NCI-H524 (cell line): ENCODE data around the gene C15orf61.

Experiments
- DNase-seq, 2 experiments: peaks; one replicate each; lab custom pipeline; 2025; lab: John Stamatoyannopoulos, UW

C15orf61 gene

DNA sequence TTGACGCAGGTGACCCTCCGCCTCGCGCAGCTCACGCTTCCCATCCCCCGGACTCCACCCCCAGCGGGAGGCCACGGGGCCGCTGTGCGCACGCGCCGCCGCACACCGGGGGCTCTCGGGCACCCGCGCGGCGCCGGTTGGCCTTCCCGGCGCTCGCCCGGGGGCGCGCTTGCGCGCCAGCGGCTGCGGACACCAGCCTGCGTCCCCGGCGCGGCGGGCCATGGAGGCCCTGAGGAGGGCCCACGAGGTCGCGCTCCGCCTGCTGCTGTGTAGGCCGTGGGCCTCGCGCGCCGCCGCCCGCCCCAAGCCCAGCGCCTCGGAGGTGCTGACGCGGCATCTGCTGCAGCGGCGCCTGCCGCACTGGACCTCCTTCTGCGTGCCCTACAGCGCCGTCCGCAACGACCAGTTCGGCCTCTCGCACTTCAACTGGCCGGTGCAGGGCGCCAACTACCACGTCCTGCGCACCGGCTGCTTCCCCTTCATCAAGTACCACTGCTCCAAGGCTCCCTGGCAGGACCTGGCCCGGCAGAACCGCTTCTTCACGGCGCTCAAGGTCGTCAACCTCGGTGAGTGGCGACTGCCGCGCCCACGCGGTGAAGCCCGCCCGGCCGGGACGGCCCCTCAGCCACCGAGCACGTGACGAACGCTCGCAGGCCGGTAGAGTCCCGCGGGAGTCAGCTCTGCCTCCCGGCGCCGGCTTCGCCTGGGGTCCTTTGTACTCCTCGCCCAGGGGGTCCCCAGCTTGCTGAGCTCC lies at the start of gene C15orf61:
Gene C15orf61 (plus strand): TSS at position 103 of the 754 bp plus-strand sequence. CDS start 118 bp downstream, at position 221.
- DNase-seq, result peak; percentile 71 to 89

DNA sequence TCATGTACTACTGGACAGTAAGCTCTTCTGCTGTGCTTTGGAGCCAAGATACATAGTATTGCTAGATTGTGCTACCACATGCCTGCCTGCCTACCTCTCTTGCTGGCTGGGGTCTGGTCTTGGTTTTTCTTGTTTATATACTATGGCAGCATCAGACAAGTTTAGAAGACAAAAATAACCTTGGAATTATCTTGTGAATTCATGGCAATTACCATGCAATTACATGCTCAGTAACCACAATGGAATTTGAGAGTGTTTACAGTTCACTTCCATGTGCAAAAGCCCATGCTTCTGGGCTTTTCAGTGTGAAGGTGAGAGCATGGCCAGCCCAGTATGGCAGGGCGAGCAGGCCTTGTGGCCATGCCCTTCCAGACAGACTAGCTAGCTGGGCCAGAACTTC lies 48.0 kb upstream of the C15orf61 start:
- DNase-seq, result no peak

DNA sequence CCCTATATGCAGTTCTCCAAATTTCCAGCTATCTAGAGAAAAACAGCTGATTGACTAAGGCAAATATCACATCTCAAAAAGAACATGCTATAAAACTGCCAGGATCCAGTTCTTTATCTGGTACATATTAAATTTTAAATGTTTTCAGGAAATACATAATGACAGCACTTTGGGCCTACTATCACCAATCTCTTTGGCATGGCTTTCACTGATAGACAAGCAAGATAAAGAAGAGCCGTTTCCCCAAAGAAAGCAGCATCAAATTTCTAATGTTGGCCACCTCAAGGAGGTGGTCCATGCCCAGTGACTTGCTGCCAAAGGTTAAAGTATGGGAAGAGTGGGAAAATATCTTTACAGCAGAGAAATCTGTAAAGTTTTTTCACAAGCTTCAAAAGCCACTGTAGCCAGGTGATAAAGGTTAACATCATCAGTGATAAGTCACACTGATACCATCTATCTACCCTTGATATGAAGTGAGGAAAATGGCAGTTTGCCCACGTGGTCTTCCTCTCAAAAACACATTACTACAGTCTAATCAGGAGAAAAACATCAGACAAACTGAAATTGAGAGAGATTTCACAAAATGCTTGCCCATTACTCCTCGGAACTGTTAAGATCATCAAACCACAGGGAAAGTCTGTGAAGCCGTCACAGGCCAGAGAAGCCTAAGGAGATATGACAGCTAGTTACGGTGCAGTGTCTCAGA lies 46.4 kb upstream of the C15orf61 start:
- DNase-seq, result no peak

DNA sequence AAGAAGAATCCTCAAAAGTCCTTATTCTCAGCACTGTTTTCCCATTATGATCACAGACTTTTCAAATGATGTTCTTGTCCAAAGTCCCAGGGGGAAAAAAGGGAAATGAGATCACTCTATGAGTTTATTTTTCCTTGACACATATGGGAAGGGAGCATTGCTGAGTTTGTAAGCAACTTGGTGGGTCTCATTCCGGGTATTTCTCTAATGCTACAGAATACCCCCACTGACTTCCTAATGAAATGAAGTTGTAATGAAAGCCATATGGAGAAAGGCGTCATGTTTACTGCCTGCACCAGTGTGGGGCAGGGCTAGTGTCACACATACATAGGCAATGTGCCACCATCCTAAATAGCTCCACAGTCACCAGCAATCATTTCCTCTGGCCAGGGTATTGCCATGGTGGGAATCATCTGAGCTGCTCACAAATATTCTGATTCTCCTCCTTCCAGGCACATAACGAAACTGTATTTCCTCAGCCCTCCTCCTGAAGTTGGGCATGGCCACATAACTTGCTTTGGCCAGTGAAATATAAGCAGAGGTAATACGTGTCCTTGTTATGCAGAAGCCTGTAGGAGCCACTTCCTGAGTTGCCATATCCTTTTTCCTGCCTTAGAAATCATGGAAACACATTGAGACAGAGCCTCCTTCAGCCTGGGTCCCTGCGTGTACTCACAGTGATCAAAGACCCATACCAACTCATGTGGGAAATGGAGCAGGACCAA lies 41.0 kb upstream of the C15orf61 start:
- DNase-seq, result no peak

DNA sequence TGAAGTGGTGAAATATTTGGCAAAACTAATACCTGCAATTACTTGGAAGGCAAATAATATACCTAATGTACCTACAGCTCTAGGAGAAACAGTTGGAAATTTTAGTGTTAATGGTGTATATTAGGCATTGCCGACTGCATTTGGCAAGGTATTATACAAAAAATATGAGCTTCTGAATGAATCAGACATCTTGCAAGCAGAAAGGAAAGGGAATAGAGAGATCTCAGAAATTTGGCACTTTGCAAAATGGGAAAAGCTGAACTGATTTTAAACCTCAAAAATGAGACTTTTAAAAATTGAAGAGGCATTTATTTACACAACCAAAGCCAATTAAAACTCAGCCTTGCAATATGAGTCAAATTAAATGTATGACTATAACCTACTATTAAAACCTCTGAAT lies 40.2 kb upstream of the C15orf61 start:
- no peak for DNase-seq

DNA sequence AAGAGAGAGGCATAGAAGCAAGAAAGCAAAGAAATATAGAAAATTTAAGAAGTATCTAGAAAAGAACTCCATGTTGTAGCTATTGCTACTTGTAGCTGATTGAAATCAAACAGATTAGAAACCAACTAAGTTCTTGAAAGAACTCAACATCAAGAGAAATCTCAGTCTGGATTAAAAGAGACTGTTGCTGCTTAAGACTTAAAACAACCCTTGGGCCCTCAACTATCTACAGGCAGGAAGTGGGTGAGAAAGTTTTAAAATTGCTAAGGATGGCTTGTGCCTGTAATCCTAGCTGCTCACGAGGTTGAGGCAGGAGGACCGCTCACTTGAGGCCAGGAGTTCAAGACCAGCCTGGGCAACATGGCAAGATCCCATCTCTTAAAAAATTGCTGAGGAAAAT lies 39.3 kb upstream of the C15orf61 start:
- no peak for DNase-seq

DNA sequence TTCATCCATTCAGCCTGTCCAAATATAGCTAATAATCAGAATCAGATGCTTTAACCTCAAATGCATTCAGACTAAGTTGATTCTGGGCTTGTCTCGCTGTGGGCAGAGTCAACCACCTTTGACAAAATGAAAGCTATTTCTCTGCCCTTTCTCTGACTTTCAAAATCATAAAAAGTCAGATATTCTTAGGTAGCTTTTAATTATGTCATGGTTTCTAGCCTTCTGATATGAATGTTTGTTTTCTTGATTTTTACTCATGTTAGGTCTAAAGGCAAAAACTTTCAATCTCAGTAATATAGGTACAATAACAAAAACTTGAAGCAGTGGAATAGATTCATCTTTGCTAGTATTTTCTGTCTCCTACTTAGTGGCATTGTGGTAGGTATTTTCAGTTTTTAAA lies 25.3 kb upstream of the C15orf61 start:
- DNase-seq, result no peak

DNA sequence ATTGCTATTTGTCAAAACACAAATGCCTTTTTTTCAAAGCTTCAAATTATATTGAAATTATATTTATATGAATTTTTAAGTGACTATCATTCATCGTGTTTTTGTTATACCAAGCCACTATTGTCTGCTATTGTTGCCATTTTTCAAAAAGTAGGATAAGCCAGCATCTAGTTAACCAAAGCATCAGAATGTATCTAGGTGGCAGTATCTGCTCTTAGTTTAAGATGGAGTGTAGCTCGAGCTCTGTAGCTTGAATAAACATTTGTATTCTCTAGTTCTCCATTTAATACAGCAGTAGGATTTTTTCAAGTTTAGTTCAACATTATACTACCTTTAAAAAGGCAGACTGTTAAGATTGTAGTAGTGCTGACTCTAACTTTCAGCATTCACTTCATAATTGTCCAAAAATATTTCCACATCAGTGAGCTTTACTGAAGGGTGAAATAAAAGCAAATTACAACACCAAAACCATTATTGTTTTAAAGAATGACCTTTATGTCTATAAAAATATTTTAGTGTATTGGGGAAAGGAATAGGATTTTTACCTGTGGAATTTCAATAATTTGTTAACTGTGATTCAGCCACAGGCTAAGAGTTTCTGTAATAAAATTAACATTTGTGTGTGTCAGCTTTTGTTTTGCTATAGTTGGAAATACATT lies 19.6 kb upstream of the C15orf61 start:
- peak in 1 of 2 experiments; percentile 35 for DNase-seq

DNA sequence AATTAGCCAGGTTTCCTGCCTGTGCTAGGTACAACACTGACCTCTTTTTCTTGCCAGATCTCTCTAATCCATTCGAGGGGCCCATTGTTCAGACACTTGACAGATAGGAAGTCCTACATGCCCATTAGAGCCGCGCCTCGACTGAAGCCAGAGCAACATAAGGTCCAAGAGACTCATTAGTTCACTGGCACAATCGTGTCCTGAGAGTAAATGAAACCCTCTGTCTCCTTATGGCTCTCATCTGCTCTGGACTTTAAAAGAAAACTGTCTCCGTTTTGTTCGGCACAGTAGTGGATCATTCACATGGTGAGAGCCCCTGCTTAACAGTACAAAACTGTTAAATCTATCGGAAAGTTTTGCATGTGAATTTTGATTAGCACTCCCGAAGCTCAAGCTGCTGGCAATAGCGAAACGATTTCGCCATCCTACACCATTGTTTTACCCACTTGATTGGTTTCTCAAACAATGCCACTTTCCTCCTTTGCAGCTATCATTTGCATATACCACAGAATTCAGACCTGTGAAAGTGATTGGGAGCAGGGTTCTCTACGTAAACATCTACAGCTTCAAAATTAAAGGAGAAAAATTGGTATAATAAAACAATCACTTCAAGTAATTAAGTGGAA lies 19.0 kb upstream of the C15orf61 start:
- DNase-seq, result peak; percentile 94 to 97

DNA sequence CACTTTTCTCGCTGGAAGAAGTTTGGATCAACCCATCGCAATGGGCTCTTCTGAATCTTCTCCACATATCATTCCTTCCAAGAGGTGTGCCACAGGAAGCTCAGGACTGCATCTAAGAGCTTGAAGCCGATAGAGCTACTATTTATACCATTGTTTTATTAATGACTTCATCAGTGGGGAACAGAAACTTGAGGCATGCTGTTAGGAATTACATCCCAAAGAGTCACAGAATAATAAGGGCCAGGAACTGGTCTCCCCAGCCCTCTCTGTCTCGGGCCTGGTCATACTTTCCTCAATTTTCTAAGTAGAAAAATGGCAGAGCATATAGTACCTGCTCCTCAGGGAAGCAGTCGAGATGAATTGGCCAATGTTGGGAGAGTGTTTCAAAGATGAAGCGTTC lies 16.9 kb upstream of the C15orf61 start:
- DNase-seq, result no peak

DNA sequence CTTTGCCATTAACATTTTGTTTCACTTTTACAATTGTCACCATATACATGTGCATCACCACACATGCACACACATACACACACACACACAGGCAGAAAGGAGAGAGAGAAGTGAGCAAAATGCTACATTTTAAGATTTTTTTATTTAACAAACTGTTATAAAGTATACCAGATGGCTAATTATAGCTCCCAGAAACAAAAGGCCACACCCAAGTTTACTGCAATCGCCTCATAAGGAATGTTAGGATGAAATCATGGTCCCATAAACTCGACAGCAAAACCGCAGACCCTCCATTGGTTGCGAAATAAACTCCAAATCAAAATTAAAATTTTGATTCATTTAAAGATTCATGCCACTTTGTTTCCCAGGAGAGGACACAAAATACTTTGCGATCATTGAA lies 16.1 kb upstream of the C15orf61 start:
- no peak for DNase-seq

DNA sequence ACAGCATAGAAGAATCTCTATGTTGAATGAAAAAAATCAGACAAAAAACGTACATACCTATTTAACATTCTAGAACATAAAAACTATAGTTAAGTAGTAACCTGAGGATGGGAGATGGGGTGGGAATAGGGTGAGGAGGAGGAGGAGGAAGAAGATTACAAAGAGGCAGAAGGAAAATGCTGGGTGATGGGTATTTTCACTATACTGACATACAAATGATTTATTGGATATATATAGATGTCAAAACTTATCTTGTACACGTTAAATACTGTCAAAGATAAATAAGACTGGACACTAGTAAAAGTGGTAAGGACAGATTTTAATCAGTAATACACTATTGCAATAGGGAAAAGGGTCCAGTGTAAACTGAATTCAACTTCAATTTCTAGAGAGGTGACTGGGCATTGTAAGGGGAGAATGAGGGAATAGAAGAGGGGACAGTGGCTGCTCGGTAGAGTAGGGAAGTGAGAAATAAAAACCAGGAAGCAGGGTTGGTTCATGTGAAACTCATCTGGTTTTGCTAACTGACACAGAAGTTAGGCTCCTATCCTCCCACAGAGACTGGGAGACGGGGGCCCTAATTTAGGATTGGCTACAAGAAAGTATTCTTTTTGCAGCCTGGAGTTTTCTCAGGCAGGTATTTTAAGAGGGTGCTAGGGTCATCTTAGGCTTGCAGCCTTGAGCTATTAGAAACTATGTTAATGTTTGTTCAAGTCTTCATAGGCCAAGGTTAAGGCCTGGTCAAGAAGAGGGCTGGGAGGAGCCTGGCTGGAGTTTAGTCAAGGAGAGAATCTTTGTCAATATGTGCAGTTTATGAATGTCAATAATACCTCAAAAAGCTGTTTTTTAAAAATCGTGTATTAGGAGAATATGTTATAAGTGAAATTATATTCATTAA lies 15.0 kb upstream of the C15orf61 start:
- no peak for DNase-seq

DNA sequence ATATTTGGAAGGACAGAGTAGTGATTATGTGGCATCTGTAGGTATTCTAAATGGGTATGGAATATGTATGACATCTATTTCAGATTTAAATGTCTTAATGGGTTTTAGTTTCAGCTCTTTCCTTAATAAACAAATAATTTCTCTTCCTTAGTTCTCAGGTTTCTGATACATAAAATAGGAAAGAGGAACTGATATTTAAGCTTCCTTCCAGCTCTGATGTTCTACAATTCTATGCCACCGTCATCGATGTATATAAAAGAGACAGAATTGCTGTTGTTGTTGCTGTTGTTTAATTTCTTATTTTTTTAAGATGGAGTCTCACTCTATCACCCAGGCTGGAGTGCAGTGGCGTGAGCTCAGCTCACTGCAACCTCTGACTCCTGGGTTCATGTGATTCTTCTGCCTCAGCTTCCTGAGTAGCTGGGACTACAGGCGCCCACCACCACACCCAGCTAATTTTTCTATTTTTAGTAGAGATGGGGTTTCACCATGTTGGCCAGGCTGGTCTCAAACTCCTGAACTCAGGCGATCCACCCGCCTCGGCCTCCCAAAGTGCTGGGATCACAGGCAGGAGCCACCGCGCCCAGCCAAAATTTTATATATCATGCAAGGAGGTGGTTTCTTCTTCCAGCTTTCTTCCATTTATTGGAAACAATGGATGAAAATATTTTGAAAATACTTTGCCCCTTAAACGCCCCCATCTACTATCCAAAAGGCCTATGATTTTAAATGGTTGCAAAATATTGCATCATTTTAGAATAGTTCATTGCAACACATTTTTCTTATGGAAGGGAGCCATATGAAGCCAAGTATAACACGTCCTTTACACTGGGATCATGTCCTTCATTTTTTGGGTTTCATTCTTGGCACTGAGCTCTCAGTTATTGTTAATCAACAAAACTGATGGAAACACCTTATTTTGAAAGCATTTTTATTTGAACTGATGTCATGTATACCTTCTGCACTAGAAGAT lies 13.9 kb upstream of the C15orf61 start:
- DNase-seq, result no peak

DNA sequence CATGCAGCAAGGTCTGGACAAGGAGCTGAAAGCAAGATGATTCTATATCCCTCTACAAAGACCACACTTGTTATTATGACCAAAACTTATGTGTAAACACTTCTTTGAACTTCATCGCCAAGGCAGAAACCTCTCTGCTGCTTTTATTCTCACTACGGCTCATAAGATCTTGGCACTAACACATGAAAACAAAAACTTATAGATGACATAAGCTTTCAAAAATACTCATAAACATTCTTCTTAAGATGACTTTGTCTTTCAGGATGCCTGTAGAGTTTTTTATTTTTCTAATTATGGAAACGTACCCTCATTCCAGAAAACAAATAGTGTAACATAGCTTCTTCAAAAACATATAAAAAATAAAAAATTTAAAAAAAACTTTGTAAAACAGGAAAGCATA lies 12.5 kb upstream of the C15orf61 start:
- no peak for DNase-seq

DNA sequence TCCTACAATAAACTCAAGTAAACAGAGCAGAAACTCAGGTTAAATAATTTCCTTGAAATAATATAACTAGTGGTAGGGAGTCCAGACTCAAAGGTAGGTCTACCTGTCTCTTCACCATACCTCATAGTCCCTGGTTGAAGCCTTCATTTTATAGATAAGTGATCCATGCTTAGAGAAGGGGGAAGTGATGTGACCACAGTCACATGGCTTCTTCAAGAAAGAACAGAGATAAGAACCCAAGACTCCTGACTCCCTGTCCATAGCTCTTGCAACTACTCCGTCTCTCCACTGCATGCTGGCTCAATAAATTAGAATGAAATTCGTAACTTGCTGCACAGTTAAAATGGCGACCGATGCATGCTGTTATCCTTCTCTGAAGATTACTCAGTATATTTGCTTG lies 11.0 kb upstream of the C15orf61 start:
- no peak for DNase-seq

DNA sequence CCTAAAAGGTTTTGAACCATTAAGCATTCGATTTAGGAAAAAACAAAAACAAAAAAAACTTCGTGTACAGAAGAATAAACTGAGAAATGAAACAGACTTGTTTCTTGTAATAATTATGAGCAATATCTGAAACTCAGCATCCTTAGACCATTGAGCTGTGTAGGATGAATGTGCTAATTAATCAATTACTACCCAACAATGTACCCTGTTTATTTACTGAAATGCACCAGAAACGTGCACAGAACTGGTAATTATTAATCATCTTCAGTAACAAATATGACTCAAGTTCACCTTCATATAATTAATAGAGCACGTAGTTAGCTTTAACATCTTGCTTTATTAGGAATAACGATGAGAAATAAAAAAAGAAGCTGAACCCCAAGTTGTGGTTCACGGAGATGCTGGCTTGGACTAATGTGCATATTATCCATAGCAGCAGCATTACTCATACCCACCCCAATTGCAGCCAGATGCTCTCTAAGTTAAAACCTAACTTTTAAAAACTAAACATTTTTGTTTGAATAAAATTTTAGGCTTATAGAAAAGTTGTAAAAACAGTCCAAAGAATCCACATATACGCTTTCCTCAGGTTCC lies 10.2 kb upstream of the C15orf61 start:
- DNase-seq, result no peak

DNA sequence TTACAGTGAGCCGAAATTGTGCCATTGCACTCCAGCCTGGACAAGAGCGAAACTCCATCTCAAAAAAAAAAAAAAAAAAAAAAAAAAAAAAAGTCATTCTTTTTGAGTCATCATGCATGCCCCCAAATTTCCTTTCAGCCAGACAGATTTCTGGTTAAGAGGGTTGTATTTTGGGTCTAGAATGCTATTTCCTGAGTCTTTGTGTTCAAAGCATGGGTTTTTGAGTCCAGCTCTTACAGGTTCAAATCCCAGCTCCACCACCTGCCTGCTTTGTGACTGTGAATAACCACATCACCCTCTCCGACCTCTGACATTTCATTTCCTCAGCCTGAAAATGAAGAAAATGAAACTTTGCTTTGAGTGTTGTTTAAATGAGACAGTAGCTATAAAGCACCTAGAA lies 9.3 kb upstream of the C15orf61 start:
- DNase-seq, result no peak

DNA sequence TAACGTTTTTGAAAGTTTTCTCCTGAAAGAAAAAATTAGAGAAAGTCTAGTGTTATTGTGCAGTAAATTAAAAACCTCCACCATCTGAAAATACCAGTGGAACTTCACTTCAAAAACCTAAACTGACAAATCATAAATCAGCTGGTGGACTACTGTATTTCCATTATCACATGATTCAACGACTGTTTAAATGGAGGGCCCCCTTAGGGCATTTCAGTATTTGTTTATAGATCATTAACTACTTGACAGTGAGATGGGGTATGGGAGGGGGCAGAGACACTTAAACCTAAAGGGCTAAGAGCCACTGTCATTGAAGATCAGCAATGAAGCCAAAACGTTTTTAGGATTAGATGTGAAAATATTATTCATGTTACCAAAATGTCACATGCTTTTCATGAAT lies 8.8 kb upstream of the C15orf61 start:
- DNase-seq, result no peak
